ENCODE results near the gene MANSC1.
"Not testable (repeated sequence)": the region's sequence is repeated elsewhere in the genome, so short reads cannot be mapped to it uniquely, and the experiment has no call there.

The MANSC1 gene

DNA sequence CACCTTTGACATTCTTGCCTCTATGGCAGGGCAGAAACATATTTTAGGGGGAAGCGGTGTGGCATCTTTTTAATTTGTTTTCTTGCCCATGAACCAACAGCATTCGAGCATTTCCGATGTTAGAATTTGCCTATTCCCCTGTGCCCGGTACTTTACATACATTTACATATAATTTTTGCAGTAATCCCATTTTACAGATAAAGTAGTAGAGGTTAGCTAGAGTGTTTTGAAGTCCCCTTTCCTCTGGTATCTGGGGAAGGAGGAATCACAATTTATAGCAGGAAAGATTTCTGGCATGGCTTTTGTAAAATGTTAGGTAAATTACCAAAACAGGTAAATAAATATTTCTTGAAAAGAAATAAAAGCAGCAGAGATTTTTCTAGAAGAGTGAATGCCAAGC lies 8.5 kb upstream of the MANSC1 start:
- no peaks in the 10 kb centered on the region for H3K9me3 ChIP-seq (ENCODE audit: low read length)
- no peak overlapping the region for H3K4me3 ChIP-seq (ENCODE audit: low read depth in 1 of 2, low read length in 2 of 2)
- no peak overlapping the region for H3K27ac ChIP-seq (ENCODE audit: low read depth, low read length)
- H3K27me3 ChIP-seq (ENCODE audit: control insufficient read depth in 1 of 2, insufficient read depth in 2 of 2, low read length in 2 of 2): no peaks in the 10 kb centered on the region
- H3K4me1 ChIP-seq (ENCODE audit: insufficient read depth, low read length): peaks cover 11% of the 10 kb centered on the region
- H3K9ac ChIP-seq (ENCODE audit: low read length): no peak overlapping the region
- H3K36me3 ChIP-seq (ENCODE audit: insufficient read depth, low read length): no peaks in the 10 kb centered on the region

DNA sequence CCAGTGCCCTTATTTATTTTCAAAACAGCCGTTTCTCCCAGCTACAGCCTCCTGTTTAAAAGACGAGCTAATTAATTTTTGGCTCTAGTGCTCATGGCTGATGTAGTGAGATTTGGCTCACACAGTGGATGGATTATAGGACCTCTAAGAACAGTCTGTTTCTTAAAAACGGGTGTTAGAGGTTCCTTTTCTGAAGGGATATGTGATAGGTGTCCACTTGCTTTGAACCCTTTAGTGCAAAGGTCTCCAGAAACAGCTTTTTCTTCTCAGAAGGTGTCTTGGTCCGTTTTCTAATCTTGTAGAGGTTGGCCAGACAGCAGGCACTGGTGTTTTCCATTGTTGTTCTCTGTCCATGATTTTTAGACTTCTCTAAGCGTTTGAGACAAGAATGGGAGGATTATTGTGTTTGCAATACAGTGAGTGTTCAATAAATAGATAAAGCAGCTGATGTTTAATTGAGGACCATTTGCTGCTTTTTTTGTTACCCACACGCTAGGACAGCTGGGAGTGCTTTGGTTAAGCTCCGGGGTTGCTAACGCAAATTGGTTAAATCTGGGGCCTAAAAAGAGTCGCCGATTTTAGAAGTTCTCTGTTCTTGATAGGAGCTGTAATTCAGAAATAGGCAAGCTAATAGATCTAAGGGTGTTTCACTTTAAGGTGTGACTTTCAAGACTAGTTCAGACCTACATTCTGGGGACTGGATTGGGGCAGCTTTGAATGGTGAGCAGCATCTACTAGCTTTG lies 7.8 kb upstream of the MANSC1 start:
- Histone ChIP-seq H3K27me3 (ENCODE audit: control insufficient read depth in 1 of 2, insufficient read depth in 2 of 2, low read length in 2 of 2) (no peaks in the 10 kb centered on the region), H3K36me3 (ENCODE audit: insufficient read depth, low read length) (no peaks in the 10 kb centered on the region), H3K4me1 (ENCODE audit: insufficient read depth, low read length) (peaks cover 11% of the 10 kb centered on the region), H3K27ac (ENCODE audit: low read depth, low read length) (peak overlapping the region; percentile 85), H3K9me3 (ENCODE audit: low read length) (no peaks in the 10 kb centered on the region), H3K9ac (ENCODE audit: low read length) (peak overlapping the region; percentile 65), H3K4me3 (ENCODE audit: low read depth in 1 of 2, low read length in 2 of 2) (peak overlapping the region; percentile 72 to 89)

DNA sequence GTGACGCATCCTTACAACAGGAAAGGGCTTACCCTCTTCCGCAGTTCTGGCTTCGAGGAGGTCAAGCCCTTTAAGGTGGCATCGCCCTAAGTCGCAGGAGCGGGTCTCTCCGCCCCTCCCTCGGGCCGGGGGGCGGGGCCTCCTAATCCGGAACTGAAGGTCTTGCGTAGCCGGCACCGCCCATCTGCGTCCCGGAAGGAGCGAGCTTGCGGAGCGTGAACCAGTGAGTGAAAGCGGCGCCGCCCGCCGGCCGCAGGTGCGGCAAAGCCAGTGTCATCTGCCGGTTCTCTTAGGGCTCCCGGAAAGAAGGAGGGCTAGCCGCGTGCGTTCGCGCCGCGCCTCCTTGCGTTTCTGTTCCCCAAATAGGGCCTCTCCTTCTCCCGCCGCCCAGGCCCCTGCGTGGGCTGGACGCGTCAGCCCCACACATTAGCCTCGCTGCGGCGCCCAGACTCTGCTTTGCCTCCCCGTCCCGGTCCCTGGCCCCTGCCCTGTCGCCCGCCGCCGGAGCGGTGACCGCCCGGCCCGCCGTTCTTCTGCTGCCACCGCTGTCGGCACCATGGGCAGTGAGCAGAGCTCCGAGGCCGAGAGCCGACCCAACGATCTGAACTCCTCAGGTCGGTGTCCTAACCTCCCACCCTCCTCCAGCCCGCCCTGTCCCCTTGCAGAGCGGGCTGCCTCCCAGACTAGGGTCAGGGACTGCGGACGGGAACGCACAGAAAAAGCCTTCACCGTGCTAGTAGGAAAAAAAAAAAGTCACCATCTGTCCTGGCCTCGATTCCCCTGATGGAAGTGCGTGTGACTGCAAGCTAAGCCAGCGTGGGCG lies 7.1 kb upstream of the MANSC1 start, which contains the start of gene BORCS5:
BORCS5 (plus strand) TSS at position 183 of the 823 bp plus-strand sequence; CDS start at position 557, 374 bp downstream.
- Histone ChIP-seq H3K4me1 (ENCODE audit: insufficient read depth, low read length) (peaks cover 11% of the 10 kb centered on the region), H3K27ac (ENCODE audit: low read depth, low read length) (peak within 1 kb of the TSS; percentile 85), H3K27me3 (ENCODE audit: control insufficient read depth in 1 of 2, insufficient read depth in 2 of 2, low read length in 2 of 2) (no peaks in the 10 kb centered on the region), H3K9me3 (ENCODE audit: low read length) (no peaks in the 10 kb centered on the region), H3K36me3 (ENCODE audit: insufficient read depth, low read length) (no peaks in the 10 kb centered on the region), H3K9ac (ENCODE audit: low read length) (peak within 1 kb of the TSS; percentile 65), H3K4me3 (ENCODE audit: low read depth in 1 of 2, low read length in 2 of 2) (peak within 1 kb of the TSS; percentile 72 to 89)

DNA sequence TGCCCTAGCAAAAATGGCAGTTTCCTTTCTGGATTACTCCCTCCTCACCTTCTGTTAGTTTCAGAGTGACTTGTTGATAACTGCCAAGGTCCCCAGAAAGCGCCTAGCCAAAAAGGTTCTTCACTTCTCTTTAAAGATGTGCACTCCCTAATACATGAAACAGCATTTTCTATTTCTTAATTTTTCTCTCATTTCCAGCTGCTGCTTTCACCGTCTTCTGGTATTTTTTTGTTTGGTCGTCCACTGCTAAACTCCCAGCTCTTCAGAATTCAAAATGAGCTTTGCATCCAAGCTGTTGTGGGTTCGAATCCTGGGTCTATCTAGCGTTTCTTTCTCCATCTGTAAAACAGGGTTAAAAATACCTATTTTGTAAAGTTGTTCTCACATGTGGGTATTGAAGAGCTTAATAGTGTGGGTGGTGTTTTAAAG lies 6.4 kb upstream of the MANSC1 start:
- Histone ChIP-seq H3K4me3 (ENCODE audit: low read depth in 1 of 2, low read length in 2 of 2) (peak overlapping the region; percentile 72 to 89), H3K9ac (ENCODE audit: low read length) (peak overlapping the region; percentile 65), H3K9me3 (ENCODE audit: low read length) (no peaks in the 10 kb centered on the region)

DNA sequence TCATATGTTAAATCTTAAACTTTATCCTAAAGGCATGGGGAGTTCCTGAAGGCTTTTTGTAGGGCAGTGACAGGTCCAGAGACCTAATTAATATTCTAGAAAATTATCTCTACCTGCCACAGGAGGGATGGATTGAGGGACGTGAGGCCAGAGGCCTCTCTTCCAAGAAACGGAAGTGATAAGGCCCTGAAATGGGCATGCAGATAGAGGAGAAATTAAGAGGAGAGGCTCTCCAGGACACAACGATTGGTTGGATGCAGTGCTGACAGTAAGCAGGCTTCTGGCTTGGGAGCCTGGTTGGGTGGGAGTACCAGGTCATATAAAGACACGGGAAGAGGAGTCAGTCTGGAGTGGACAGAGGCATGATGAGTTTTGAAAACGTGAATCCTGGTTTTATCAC lies 3.8 kb upstream of the MANSC1 start:
- no peak overlapping the region for H3K27ac ChIP-seq (ENCODE audit: low read depth, low read length)
- H3K27me3 ChIP-seq (ENCODE audit: control insufficient read depth in 1 of 2, insufficient read depth in 2 of 2, low read length in 2 of 2): no peaks in the 10 kb centered on the region
- peaks cover 17% of the 10 kb centered on the region for H3K4me1 ChIP-seq (ENCODE audit: insufficient read depth, low read length)
- no peaks in the 10 kb centered on the region for H3K36me3 ChIP-seq (ENCODE audit: insufficient read depth, low read length)
- H3K4me3 ChIP-seq (ENCODE audit: low read depth in 1 of 2, low read length in 2 of 2): no peak overlapping the region
- no peak overlapping the region for H3K9ac ChIP-seq (ENCODE audit: low read length)
- H3K9me3 ChIP-seq (ENCODE audit: low read length): no peaks in the 10 kb centered on the region

More for the DNA sequence above, 6.4 kb upstream of the MANSC1 start:
- H3K27ac ChIP-seq (ENCODE audit: low read depth, low read length): peak overlapping the region; percentile 85
- H3K36me3 ChIP-seq (ENCODE audit: insufficient read depth, low read length): no peaks in the 10 kb centered on the region
- H3K4me1 ChIP-seq (ENCODE audit: insufficient read depth, low read length): peaks cover 11% of the 10 kb centered on the region
- H3K27me3 ChIP-seq (ENCODE audit: control insufficient read depth in 1 of 2, insufficient read depth in 2 of 2, low read length in 2 of 2): no peaks in the 10 kb centered on the region

DNA sequence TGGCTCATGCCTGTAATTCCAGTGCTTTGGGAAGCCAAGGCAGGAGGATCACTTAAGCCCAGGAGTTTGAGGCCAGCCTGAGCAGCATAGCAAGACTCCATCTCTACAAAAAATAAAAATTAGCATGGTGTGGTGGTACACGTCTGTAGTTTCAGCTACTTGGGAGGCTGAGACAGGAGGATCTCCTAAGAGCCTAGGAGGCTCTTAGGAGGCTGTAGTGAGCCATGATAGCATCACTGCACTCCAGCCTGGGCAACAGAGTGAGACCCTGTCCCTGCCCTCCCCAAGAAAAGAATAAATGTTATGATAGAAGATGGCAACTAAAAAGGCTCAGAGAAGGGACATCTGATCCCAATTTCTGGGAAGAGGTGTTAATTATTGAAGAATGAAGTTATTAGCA lies 3.2 kb upstream of the MANSC1 start:
- Histone ChIP-seq H3K36me3 (ENCODE audit: insufficient read depth, low read length) (no peaks in the 10 kb centered on the region), H3K9ac (ENCODE audit: low read length) (no peak overlapping the region), H3K4me3 (ENCODE audit: low read depth in 1 of 2, low read length in 2 of 2) (no peak overlapping the region), H3K27ac (ENCODE audit: low read depth, low read length) (no peak overlapping the region), H3K9me3 (ENCODE audit: low read length) (no peaks in the 10 kb centered on the region), H3K4me1 (ENCODE audit: insufficient read depth, low read length) (peaks cover 14% of the 10 kb centered on the region), H3K27me3 (ENCODE audit: control insufficient read depth in 1 of 2, insufficient read depth in 2 of 2, low read length in 2 of 2) (no peaks in the 10 kb centered on the region)

DNA sequence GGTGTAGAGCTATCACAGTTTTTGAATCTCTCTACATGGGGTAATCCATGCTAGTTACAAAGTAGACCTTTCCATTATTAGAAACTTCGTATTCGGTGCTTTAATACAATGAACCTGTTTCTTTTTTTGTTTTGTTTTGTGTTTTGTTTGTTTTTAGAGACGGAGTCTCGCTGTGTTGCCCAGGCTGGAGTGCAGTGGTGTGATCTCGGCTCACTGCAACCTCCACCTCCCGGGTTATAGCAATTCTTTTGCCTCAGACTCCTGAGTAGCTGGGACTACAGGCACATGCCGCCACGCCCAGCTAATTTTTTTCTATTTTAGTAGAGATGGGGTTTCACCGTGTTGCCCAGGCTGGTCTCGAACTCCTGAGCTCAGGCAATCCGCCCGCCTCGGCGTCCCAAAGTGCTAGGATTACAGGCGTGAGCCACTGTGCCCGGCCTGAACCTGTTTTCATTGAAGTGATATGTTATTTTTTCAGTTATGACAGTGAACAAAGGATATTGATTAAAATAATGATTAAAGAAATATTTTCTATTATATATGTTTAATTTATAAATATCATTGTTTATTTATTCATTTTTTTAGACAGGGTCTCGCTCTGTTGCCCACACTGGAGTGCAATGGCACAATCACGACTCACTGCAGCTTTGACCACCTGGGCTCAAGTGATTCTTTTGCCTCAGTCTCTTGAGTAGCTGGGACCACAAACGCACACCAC lies 1.6 kb upstream of the MANSC1 start:
- not testable (repeated sequence) for H3K36me3 ChIP-seq (ENCODE audit: insufficient read depth, low read length); H3K9me3 ChIP-seq (ENCODE audit: low read length); H3K27me3 ChIP-seq (ENCODE audit: control insufficient read depth in 1 of 2, insufficient read depth in 2 of 2, low read length in 2 of 2); H3K27ac ChIP-seq (ENCODE audit: low read depth, low read length); H3K9ac ChIP-seq (ENCODE audit: low read length); H3K4me1 ChIP-seq (ENCODE audit: insufficient read depth, low read length); H3K4me3 ChIP-seq (ENCODE audit: low read depth in 1 of 2, low read length in 2 of 2)

DNA sequence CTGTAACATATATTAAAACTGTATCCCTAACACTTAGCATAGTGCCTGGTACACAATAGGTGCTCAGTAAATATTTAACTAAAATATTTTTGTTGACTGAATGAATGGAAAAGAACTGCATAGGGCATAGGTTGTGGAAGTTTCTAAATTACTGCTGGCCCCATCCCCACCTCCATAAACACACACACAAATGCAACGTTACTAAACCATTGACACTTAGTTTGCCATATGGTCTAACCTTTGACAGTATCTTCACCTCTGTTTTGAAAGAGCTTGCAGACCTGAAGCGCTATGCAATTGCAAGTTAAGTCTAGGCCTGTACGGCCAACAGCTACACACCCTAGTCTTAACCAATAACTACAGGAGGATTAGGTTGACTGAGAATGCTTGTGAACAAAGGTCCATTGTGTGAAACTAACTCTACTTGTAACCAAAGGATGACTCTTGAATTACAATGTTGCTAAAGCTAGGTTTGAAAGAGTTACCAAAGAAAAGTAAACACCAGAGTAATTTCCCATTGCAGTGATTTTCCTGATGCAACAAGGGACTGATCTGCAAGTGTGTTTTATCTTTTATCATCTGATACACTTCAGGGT lies 924 bp upstream of the MANSC1 start:
- Histone ChIP-seq H3K4me1 (ENCODE audit: insufficient read depth, low read length) (peaks cover 8% of the 10 kb centered on the region), H3K27ac (ENCODE audit: low read depth, low read length) (no peak overlapping the region), H3K9ac (ENCODE audit: low read length) (no peak overlapping the region), H3K27me3 (ENCODE audit: control insufficient read depth in 1 of 2, insufficient read depth in 2 of 2, low read length in 2 of 2) (no peaks in the 10 kb centered on the region), H3K9me3 (ENCODE audit: low read length) (no peaks in the 10 kb centered on the region), H3K36me3 (ENCODE audit: insufficient read depth, low read length) (no peaks in the 10 kb centered on the region), H3K4me3 (ENCODE audit: low read depth in 1 of 2, low read length in 2 of 2) (no peak overlapping the region)

DNA sequence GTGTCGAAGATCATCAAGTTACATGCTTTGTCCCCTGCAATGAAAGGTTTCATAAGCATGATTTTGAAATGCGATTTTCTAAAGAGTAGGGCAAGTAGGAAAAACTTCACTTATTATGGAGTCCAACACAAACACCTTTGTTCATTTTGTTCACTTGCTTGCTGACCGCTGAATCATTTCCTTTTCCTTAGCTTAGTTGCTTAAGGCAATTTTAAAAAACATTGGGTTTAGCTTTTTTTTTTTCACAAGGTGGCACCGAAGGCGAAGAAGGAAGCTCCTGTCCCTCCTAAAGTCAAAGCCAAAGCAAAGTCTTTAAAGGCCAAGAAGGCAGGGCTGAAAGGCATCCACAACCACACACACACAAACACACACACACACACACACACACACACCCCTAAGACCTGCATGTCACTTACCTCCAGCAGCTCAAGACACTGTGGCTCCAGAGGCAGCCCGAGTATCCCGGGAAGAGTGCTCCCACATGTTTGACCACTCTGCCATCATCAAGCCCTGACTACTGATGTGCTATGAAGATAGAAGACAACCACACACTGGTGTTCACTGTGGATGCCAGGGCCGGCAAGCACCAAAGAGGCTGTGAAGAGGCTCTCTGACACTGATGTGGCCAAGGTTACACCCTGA lies 11.4 kb downstream of the MANSC1 start:
- H3K4me1 ChIP-seq (ENCODE audit: insufficient read depth, low read length): peaks cover 4% of the 10 kb centered on the region
- H3K27ac ChIP-seq (ENCODE audit: low read depth, low read length): no peak overlapping the region
- H3K27me3 ChIP-seq (ENCODE audit: control insufficient read depth in 1 of 2, insufficient read depth in 2 of 2, low read length in 2 of 2): no peaks in the 10 kb centered on the region
- H3K36me3 ChIP-seq (ENCODE audit: insufficient read depth, low read length): peaks cover 27% of the 10 kb centered on the region
- H3K9ac ChIP-seq (ENCODE audit: low read length): no peak overlapping the region
- no peak overlapping the region for H3K4me3 ChIP-seq (ENCODE audit: low read depth in 1 of 2, low read length in 2 of 2)
- no peaks in the 10 kb centered on the region for H3K9me3 ChIP-seq (ENCODE audit: low read length)

DNA sequence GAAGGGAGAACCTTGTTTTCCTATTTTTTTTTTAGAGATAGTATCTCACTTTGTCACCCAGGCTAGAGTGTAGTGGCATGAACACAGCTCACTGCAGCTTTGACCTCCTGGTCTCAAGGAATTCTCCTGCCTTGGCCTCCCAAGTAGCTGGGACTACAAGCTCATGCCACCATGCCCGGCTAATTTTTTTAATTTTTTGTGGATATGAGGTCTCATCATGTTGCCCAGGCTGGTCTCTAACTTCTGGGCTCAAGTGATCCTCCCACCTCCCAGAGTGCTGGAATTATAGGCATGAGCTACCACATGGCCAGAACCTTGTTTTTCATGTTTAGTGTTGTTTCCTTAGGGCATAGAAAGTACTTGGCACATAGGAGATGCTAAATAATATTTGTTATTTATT lies 13.5 kb downstream of the MANSC1 start:
- peaks cover 4% of the 10 kb centered on the region for H3K4me1 ChIP-seq (ENCODE audit: insufficient read depth, low read length)
- H3K9me3 ChIP-seq (ENCODE audit: low read length): no peaks in the 10 kb centered on the region
- H3K27ac ChIP-seq (ENCODE audit: low read depth, low read length): no peak overlapping the region

More for the DNA sequence above, 13.5 kb downstream of the MANSC1 start:
- H3K4me3 ChIP-seq (ENCODE audit: low read depth in 1 of 2, low read length in 2 of 2): no peak overlapping the region
- H3K27me3 ChIP-seq (ENCODE audit: control insufficient read depth in 1 of 2, insufficient read depth in 2 of 2, low read length in 2 of 2): no peaks in the 10 kb centered on the region
- H3K9ac ChIP-seq (ENCODE audit: low read length): no peak overlapping the region
- H3K36me3 ChIP-seq (ENCODE audit: insufficient read depth, low read length): peaks cover 14% of the 10 kb centered on the region
